GM12878 (cell line): ENCODE measurements around the gene ITGA11. TPM values are rescaled to one million over a fixed set of nuclear protein-coding genes. Genes with fewer than 3 reads are reported as not detected.

Experiments used
- ATAC-seq: fragments of 200-7000 bp; cut with Tn5 transposase; 3 replicates; pipeline ENCODE4 v1.9.1; 2020; ENCODE audit warnings: mild to moderate bottlenecking, moderate library complexity
- BruUV-seq: library from RNA; stranded (reverse); fragments of 400-500 nt; replicated peaks from 2 replicates; lab custom pipeline; 2021; lab: Mats Ljungman, UMichigan
- CTCF ChIA-PET: fragments of 300-600 bp; sonication (Branson Sonifier 250); formaldehyde crosslinking; extraction: SDS; loops from one replicate; lab custom pipeline; 2021; ENCODE audit warnings: inconsistent platforms; lab: Yijun Ruan, JAX
- POLR2A ChIA-PET: fragments of 350-600 bp; formaldehyde crosslinking; extraction: SDS; loops from one replicate; lab custom pipeline; 2021; ENCODE audit warnings: inconsistent platforms; lab: Charles Lee
- RAD21 ChIA-PET: fragments of 300-600 bp; sonication (Branson Sonifier 250); formaldehyde crosslinking; loops from one replicate; lab custom pipeline; 2023; ENCODE audit warnings: antibody characterized with exemption; ENCODE audit not compliant: unreplicated experiment; lab: Charles Lee
- SMC1A ChIA-PET: fragments of 300-600 bp; sonication (Branson Sonifier 250); formaldehyde crosslinking; loops from one replicate; lab custom pipeline; 2023; ENCODE audit not compliant: unreplicated experiment, uncharacterized antibody; lab: Charles Lee
- DNase-seq: peaks from one replicate; pipeline ENCODE4 v3.0.0-alpha.2; 2011; ENCODE audit warnings: low read depth, low spot score
- FAIRE-seq: peaks from 3 replicates; lab custom pipeline; 2011; peaks lifted over from hg19 to GRCh38; lab: Jason Lieb, UNC
- H2AFZ ChIP-seq: 2 replicates; pipeline ENCODE4 v1.6.0; 2011; ENCODE audit warnings: low read depth, low read length, control low read depth; ENCODE audit not compliant: control insufficient read depth
- H3K27ac ChIP-seq: 2 replicates; pipeline ENCODE4 v1.5.1; 2011; ENCODE audit warnings: control low read depth; ENCODE audit not compliant: control insufficient read depth, insufficient read depth
- H3K27me3 ChIP-seq, 2 experiments: replicated peaks in 1 of 2; 2 replicates each; pipeline versions ENCODE4 v1.6.0 to v1.6.1; 2011; ENCODE audit warnings: low read length in 1 of 2; ENCODE audit not compliant: control insufficient read depth in 2 of 2, insufficient read depth in 2 of 2
- H3K36me3 ChIP-seq, 2 experiments: 2 replicates each; pipeline ENCODE4 v1.5.1; 2011; ENCODE audit warnings: low read length in 1 of 2; ENCODE audit not compliant: control insufficient read depth in 2 of 2, insufficient read depth in 2 of 2
- H3K4me1 ChIP-seq: 2 replicates; pipeline ENCODE4 v1.6.1; 2011; ENCODE audit warnings: mild to moderate bottlenecking, low read length, moderate library complexity, mixed read lengths; ENCODE audit not compliant: control insufficient read depth, insufficient read depth
- H3K4me2 ChIP-seq: 2 replicates; pipeline ENCODE4 v1.6.0; 2011; ENCODE audit warnings: control low read depth; ENCODE audit not compliant: control insufficient read depth, insufficient read depth
- H3K4me3 ChIP-seq: fragments of 200-600 bp; sonication (generic); 2 replicates; pipeline ENCODE4 v1.5.1; 2016
- H3K79me2 ChIP-seq: 2 replicates; pipeline ENCODE4 v1.6.0; 2011; ENCODE audit warnings: low read length; ENCODE audit not compliant: control insufficient read depth, insufficient read depth
- H3K9ac ChIP-seq: 2 replicates; pipeline ENCODE4 v1.8.0; 2011; ENCODE audit warnings: low read length, control low read depth, mixed read lengths; ENCODE audit not compliant: control insufficient read depth, insufficient read depth
- H3K9me3 ChIP-seq: replicated peaks from 3 replicates; pipeline ENCODE4 v1.5.1; 2011; ENCODE audit warnings: mild to moderate bottlenecking, low read length; ENCODE audit not compliant: control insufficient read depth, insufficient read depth
- H4K20me1 ChIP-seq: 2 replicates; pipeline ENCODE4 v1.6.0; 2011; ENCODE audit not compliant: control insufficient read depth, insufficient read depth
- WRNIP1 ChIP-seq: IDR thresholded peaks from 2 replicates; pipeline ENCODE4 v1.6.1; 2011; ENCODE audit warnings: low read depth, low read length, improper control_type of control experiment, borderline replicate concordance
- WGBS: methylation state at CpG from one replicate; pipeline ENCODE4 v1.1.6; 2016; ENCODE audit warnings: low lambda C conversion rate; ENCODE audit not compliant: insufficient replicate concordance, insufficient coverage; ENCODE audit errors: missing lambda C conversion rate; 5-methylcytosine and 5-hydroxymethylcytosine counted together
- in situ Hi-C: fragments of 300-500 bp; cut with MboI; formaldehyde crosslinking; loops from 9 replicates; pipeline ENCODE4 v1.14.3; 2018; ENCODE audit warnings: mixed read lengths
- intact Hi-C: fragments of 100-400 bp; cut with micrococcal nuclease; formaldehyde crosslinking; loops from one replicate; pipeline ENCODE4 v1.14.2; 2022; ENCODE audit not compliant: unreplicated experiment
- polyA plus RNA-seq, 11 experiments: library from polyadenylated mRNA; depleted of rRNA in 4 of 11; unstranded in 6 of 11; stranded (reverse) in 5 of 11; fragments of >200 nt; fragmentation: Nextera tagmentation in 4 of 11; fragmentation: Illumina TruSeq in 1 of 11; extraction: Ambion mirVana in 4 of 11; extraction: Trizol in 1 of 11; gene quantifications; 1 replicate in 1 of 11; 2 replicates in 10 of 11; pipeline versions ENCODE4 v1.2.1 to v1.2.3, GENCODE V29; 2011 to 2016; ENCODE audit warnings: inconsistent platforms in 2 of 11, missing spikeins in 2 of 11, low read depth in 1 of 11
- total RNA-seq, 4 experiments: library from RNA; depleted of rRNA in 3 of 4; stranded (reverse); fragments of >200 nt in 3 of 4; fragmentation: Illumina TruSeq in 1 of 4; extraction: Trizol in 1 of 4; gene quantifications; 2 replicates each; pipeline versions ENCODE4 v1.2.1 to v1.2.3, GENCODE V29; 2013 to 2021
- TF ChIP-seq, protein P1 (sequence below), 3 experiments: IDR thresholded peaks in 2 of 3; conservative IDR thresholded peaks in 1 of 3; 2 replicates each; pipeline ENCODE4 v1.5.1; 2011; ENCODE audit warnings: low read depth in 3 of 3, low read length in 3 of 3, mild to moderate bottlenecking in 3 of 3, control low read depth in 2 of 3, moderate library complexity in 2 of 3, inconsistent platforms in 1 of 3, mixed read lengths in 1 of 3; ENCODE audit not compliant: control insufficient read depth in 2 of 3, insufficient read depth in 1 of 3; ENCODE audit errors: extremely low read depth in 1 of 3

ITGA11 gene
- total and polyA plus RNA-seq, 10 of the 15 experiments (the other 5 are each of a cell fraction or from before 2014, with no cell fraction given), result under 0.01 to 0.36 (median 0.13) TPM; not detected in 1

DNA sequence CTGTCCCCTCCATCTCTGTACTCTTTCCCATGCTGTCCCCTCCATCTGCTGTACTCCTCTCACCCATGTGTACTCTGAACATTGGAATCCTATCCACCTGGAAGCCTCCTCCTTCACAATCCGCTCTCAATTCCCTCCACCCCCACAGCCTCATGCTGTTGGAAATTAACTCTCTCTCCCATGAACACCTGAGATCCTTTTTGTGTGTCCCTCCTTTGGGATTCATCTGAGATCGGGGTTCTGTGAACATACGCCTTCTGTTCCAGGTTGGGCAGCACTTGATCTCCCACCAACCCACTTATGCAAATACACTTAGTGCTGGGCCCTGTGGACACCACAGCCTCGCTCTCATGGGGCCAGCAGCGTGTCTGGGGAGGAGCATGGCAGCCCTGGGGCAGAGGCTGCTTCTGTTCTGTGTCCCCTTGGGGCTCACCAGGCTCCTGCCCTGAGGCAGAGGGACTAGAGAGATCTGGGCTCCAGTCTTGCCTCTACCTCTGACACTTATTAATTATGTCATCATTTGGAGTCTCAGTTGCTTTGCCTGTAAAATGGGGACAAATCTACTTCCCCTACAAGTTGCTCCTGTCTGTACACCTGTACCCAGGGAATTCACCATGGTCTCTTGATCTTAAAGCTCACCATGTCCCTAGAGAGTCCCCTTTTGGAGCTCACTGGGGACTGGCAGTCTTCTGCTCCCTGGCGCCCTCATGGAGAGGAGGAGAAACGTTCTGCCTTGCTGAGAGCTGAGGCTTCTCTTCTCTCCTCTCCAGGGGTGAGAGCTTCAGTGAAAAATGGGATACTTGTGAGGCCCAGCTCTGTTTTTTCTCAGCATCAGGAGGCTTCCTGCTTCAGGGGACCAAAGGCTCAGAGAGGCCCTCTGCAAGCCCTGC is 42.7 kb downstream of the ITGA11 start:
- in situ Hi-C loops (loop anchor here (5.0 kb wide), 1 partner anchor 137 kb away; no protein-coding TSS in a partner anchor), intact Hi-C loops (loop anchor here (10.0 kb wide), 1 partner anchor 146 kb away; no protein-coding TSS in a partner anchor)
- Histone ChIP-seq H3K4me2 (no peak overlapping the region), H2AFZ (peak overlapping the region; percentile 1; the same call in 1 of the 2 replicates), H3K4me1 (peaks cover 7% of the 10 kb centered on the region; the same call in 1 of the 2 replicates), H3K27ac (no peak overlapping the region), H4K20me1 (no peaks in the 10 kb centered on the region), H3K36me3 (no peaks in the 10 kb centered on the region), H3K27me3 (no peaks in the 10 kb centered on the region; a peak in 1 of 4 replicates), H3K79me2 (no peaks in the 10 kb centered on the region), H3K9ac (no peak overlapping the region), H3K9me3 (no peaks in the 10 kb centered on the region; the same call in 2 of the 3 replicates), H3K4me3 (no peak overlapping the region)
- DNase-seq (no peak), FAIRE-seq (no peak), ATAC-seq (peak; percentile 47)
- no peak for TF ChIP-seq WRNIP1
- TF ChIP-seq, protein P1, sequence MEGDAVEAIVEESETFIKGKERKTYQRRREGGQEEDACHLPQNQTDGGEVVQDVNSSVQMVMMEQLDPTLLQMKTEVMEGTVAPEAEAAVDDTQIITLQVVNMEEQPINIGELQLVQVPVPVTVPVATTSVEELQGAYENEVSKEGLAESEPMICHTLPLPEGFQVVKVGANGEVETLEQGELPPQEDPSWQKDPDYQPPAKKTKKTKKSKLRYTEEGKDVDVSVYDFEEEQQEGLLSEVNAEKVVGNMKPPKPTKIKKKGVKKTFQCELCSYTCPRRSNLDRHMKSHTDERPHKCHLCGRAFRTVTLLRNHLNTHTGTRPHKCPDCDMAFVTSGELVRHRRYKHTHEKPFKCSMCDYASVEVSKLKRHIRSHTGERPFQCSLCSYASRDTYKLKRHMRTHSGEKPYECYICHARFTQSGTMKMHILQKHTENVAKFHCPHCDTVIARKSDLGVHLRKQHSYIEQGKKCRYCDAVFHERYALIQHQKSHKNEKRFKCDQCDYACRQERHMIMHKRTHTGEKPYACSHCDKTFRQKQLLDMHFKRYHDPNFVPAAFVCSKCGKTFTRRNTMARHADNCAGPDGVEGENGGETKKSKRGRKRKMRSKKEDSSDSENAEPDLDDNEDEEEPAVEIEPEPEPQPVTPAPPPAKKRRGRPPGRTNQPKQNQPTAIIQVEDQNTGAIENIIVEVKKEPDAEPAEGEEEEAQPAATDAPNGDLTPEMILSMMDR (IDR thresholded peaks at IDR 0.05 in 2 of 3, conservative IDR thresholded peaks at IDR 0.05 in 1 of 3; ENCODE audit: control insufficient read depth in 2 of 3, extremely low read depth in 1 of 3, insufficient read depth in 1 of 3, low read depth in 3 of 3, low read length in 3 of 3), result 0 out of 6 replicates have a peak, but pooled peaks of 1 of the 3 experiments have one; percentile 2
- SMC1A ChIA-PET, result no interaction called here
- BruUV-seq, result no TSS peak
- CTCF ChIA-PET, result interaction anchor here (1.6 kb wide), 1 partner anchor 83 kb away, joined by 5 read pairs; no protein-coding TSS in a partner anchor
- RAD21 ChIA-PET, result no interaction called here
- POLR2A ChIA-PET, result no interaction called here
- 29% methylated on average over 7 of the region's 7 CpGs for WGBS
